ENCODE data around the gene PAPOLB. TPM values are rescaled to one million over a fixed set of nuclear protein-coding genes. Genes with fewer than 3 reads are reported as not detected.

PAPOLB gene
- total and polyA plus RNA-seq, 2 of the 8 experiments (the other 6 are each of a cell fraction or from before 2014, with no cell fraction given) = 0.02 to 0.15 TPM

DNA sequence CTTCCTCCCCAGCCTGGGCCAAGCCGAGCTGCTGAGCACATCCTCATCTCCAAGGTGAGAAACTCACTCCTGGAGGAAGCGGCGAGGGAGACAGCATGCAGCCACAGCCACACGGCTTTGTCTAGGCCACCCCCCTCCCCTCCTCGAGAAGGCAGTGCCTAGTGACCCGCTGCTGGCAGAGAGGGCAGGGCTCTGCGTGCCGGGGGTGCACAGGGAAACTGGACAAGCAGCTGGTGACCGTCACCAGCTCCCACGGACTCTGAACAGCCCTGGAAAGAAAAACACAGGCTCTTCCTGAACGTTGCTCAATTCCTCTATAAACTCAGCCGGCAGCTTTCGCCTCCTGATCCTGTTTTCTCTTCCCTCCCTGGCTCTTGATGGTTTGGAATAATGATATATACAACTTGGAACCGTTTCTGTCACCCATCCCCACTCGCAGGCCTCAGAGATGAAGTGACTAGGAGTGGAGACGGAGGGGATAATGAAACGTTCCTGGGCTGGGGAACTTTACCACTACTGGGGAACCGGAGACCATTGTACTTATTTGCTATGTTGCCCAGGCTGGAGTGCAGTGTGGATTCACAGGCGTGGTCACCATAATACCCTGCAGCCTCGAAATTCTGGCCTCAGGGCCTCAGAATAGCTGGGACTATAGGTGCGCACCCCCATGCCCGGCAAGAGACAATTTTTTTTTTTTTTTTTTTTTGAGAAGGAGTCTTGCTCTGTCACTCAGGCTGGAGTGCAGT is 19.3 kb downstream of the PAPOLB start:
- Histone ChIP-seq H2BK5ac (ENCODE audit: low read depth, low read length) (no peak overlapping the region), H3K14ac (ENCODE audit: insufficient read length) (no peak overlapping the region), H3K4me2 (ENCODE audit: insufficient read depth in 1 of 2, low read depth in 2 of 2, low read length in 2 of 2) (no peak overlapping the region), H3K27ac (ENCODE audit: low read depth, low read length) (no peak overlapping the region), H3K27me3 (replicated peaks in 1 of 4; ENCODE audit: control insufficient read depth in 3 of 4, extremely low read depth in 1 of 4, insufficient read depth in 3 of 4, low read length in 3 of 4) (no peaks in the 10 kb centered on the region), H3K56ac (replicated peaks; ENCODE audit: insufficient read length, low read depth, low read length) (no peak overlapping the region), H3K23ac (ENCODE audit: insufficient read length) (no peak overlapping the region), H4K91ac (replicated peaks; ENCODE audit: insufficient read length, low read length) (no peak overlapping the region), H3K18ac (ENCODE audit: extremely low read depth, low read length) (no peak overlapping the region), H3K4me3 (ENCODE audit: extremely low read depth in 1 of 4, insufficient read depth in 2 of 4, low read depth in 3 of 4, low read length in 4 of 4) (no peak overlapping the region), H4K8ac (ENCODE audit: extremely low read depth, insufficient read depth, low read length) (no peak overlapping the region), H3K4ac (replicated peaks; ENCODE audit: insufficient read length, low read depth, low read length) (no peak overlapping the region), H3K4me1 (replicated peaks in 1 of 4; ENCODE audit: control insufficient read depth in 3 of 4, insufficient read depth in 4 of 4, low read length in 3 of 4) (peaks cover 0 to 2% (median 0%) of the 10 kb centered on the region in 4 experiments; a peak in 1 of 7 replicates), H2AK5ac (ENCODE audit: low read depth, low read length) (no peak overlapping the region), H2BK15ac (ENCODE audit: low read length) (no peak overlapping the region), H4K5ac (ENCODE audit: insufficient read length, low read depth, low read length) (no peak overlapping the region), H3K23me2 (ENCODE audit: low read depth, low read length) (0 out of 2 replicates have a peak, but pooled peaks cover under 1% of the 10 kb centered on the region), H3K79me1 (ENCODE audit: low read depth, low read length) (no peaks in the 10 kb centered on the region), H2BK12ac (ENCODE audit: low read depth, low read length) (no peak overlapping the region), H4K20me1 (replicated peaks in 1 of 2; ENCODE audit: control insufficient read depth in 1 of 2, insufficient read depth in 2 of 2, low read length in 2 of 2) (peaks cover 0 to under 1% of the 10 kb centered on the region in 2 experiments), H3K79me2 (ENCODE audit: control insufficient read depth in 1 of 2, insufficient read depth in 2 of 2, low read length in 2 of 2) (no peaks in the 10 kb centered on the region), H2BK20ac (ENCODE audit: low read length) (no peak overlapping the region), H3K9ac (replicated peaks in 1 of 4; ENCODE audit: extremely low read depth in 1 of 4, low read depth in 3 of 4, low read length in 3 of 4) (no peak overlapping the region), H3K9me3 (ENCODE audit: insufficient read depth in 2 of 2, low read depth in 1 of 2, low read length in 1 of 2) (no peaks in the 10 kb centered on the region), H2AFZ (ENCODE audit: low read length) (no peak overlapping the region), H3K36me3 (ENCODE audit: control insufficient read depth in 2 of 4, insufficient read depth in 4 of 4, low read length in 3 of 4) (no peaks in the 10 kb centered on the region), H2BK120ac (replicated peaks; ENCODE audit: low read depth, low read length) (no peak overlapping the region)
- TF ChIP-seq CREB1 (IDR thresholded peaks at IDR 0.05) (no peak), RAD21 (IDR thresholded peaks at IDR 0.05 in 1 of 2, conservative IDR thresholded peaks at IDR 0.05 in 1 of 2; ENCODE audit: low read depth in 2 of 2, low read length in 2 of 2) (no peak), RFX5 (IDR thresholded peaks at IDR 0.05; ENCODE audit: borderline replicate concordance, low read depth, low read length) (no peak), SP2 (IDR thresholded peaks at IDR 0.05; ENCODE audit: low read length) (no peak), CEBPB (IDR thresholded peaks at IDR 0.05; ENCODE audit: low read depth, low read length) (no peak), POLR2AphosphoS5 (IDR thresholded peaks at IDR 0.05; ENCODE audit: low read depth, low read length) (no peak), POU5F1 (IDR thresholded peaks at IDR 0.05; ENCODE audit: low read depth, low read length) (no peak), KDM4A (IDR thresholded peaks at IDR 0.05; ENCODE audit: low read depth, low read length, severe bottlenecking) (no peak)
- WGBS, 2 experiments (ENCODE audit: extremely low coverage in 1 of 2, insufficient coverage in 1 of 2, insufficient read length in 1 of 2, insufficient replicate concordance in 2 of 2, low coverage in 1 of 2, low lambda C conversion rate in 2 of 2, missing lambda C conversion rate in 1 of 2) = 83% methylated on average over 22 of the region's 22 CpGs; no CpG with 5 or more reads in 1 of the 2 experiments
- CTCF ChIA-PET (ENCODE audit: partially characterized antibody) = interaction anchor here (0.9 to 5.8 kb wide), 5 partner anchors 11 to 242 kb away, joined by 3 to 51 read pairs (median 4); partner anchors contain the start of gene RADIL
- DNase-seq (ENCODE audit: low read depth in 1 of 2, low spot score in 2 of 2) (no peak), FAIRE-seq (no peak)
- POLR2A ChIA-PET (ENCODE audit: partially characterized antibody) = no interaction called here

Measured in H1 (cell line).